Measurements from ENCODE around the gene SLX4IP.
"Not testable (repeated sequence)": the region's sequence is repeated elsewhere in the genome, so short reads cannot be mapped to it uniquely, and the experiment has no call there.

Gene SLX4IP

GRCh38 chr20:10563935-10564492, 128.9 kb downstream of the SLX4IP start:
- DNase-seq (ENCODE audit: insufficient read length, low spot score) (no peak), FAIRE-seq (no peak)

DNA sequence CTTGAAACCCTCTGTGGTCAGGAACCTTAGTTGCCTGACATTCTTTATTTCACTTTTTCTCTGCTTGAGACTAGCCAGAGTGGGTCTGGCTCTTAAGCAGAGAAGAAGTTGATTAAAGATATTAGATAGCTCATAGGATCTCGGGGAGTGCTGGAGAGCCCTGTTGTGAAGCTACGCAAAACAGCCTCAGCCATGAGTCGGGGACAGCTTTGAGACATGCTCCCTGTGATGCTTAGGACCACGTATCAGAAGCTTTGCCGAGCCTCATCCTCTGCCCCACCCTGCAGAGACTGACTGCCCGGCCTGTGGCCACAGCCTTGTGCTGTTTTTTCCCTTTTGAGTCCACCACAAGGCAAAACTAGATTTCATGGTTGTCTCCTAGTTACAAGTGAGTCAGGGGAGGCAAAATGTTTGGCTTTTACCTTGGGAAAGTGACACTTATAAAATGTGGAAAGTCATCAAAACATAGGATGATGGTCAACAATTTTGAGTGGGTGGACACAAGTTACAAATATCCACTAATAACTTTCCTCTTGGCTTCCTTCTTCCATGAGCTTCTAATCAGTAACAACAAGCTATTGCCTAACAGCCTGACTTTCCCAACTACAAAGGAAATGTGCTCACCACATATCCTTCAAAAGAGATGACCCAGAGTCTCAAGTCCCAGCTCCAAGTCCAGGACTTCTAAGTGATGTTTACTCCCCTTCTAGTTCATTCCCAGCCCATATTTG, 130.3 kb downstream of the SLX4IP start:
- no peak for FAIRE-seq
- no peak for DNase-seq (ENCODE audit: insufficient read length, low spot score)

DNA sequence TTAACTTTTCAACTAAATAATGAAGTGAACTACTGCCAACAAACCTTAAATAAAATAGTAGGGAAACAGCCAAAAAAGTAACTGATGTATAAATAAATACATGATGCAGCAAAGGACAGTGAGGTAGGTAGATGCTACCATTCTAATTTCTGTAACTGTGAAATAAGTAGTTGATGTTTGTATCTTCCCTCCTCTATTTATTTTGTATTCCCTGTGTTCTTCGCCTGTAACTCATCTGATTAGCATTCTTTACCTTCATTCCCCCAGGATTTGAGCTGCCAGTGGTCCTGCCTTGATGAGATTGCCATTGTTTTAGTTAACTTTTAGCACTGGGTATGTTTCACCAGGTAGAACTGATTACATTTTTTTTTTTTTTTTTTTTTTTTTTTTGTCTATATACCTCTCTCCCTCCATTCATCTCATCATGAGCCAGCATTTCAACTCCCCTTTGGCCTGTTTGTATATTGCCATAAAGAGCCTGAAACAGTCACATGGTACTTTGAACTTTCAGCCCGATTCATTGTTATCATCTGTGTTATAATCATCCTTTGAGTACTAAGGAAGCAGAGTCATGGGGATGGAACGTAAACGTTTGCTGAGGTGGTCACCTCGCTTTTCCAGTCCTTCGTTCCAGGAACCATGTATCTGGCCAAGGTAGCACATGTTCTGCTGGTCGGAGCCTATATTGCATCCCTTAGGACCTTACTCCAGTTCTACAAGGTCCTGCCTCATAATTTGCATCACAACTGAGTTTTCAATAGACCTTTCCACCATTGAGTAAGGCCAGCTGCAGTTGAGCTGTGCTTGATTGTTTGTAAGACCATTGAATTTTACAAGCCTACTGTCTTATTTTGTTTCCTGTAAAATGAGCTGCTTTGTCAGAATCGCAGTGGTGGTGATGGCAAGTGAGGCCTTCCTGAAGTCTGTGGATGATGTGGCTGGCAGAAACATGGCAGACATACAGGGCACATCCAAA, 131.1 kb downstream of the SLX4IP start:
- no peak for FAIRE-seq
- DNase-seq (ENCODE audit: insufficient read length, low spot score), result no peak

DNA sequence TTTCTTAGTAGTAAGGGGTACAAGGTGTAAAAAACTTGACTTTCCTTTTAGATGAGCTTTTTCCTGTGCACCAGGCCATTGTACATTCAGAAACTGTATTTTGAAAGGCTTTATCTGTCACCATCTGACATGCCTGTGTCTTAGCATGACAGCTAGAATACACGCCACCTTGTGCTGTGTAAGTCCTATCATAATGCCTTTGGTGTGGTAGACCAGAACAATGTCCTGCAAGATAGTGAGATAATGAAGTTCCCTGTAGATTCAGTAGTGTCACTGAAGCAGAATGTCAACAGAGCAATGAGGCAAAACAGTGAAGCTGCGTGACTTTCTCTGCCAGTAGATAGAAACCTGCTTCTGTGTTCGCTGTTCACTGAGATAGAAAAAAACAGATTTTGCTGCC, 132.9 kb downstream of the SLX4IP start:
- DNase-seq (ENCODE audit: insufficient read length, low spot score), result no peak
- FAIRE-seq, result no peak

GRCh38 chr20:10571313-10571815, 136.3 kb downstream of the SLX4IP start:
- FAIRE-seq (no peak), DNase-seq (ENCODE audit: insufficient read length, low spot score) (no peak)

GRCh38 chr20:10572853-10573252, 137.7 kb downstream of the SLX4IP start:
- FAIRE-seq (no peak), DNase-seq (ENCODE audit: insufficient read length, low spot score) (no peak)

DNA sequence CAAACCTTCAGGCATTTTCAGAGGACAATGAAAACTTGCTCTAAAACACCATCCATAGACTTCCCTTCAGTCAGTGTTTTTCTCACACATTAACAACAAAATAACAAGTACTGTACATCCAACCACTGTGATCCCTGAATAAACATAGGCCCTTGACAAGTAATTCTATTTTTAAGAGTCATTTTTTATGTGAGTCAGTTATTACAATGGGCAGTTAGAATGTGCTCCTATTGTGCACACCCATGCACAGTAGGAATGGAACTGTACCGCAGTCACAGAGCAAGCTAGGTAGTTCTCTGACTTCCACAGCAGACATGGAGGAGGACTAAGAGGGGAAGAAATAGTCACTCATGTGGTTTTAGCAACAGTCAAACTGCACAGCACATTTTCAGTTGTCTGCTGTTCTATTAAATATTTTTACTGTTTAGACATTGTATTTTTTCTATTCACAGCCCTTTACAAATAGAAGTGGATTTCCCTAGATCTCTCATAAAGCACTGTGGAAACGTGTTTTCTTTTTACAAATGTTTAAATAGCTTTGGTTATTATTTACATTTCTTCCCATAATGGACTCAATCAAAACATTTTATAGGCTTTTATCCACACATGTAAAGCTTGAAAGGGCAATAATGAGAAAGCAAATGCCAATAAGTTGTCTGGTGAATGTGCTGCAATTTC, 138.3 kb downstream of the SLX4IP start:
- DNase-seq (ENCODE audit: insufficient read length, low spot score), result no peak
- no peak for FAIRE-seq

- no peak for DNase-seq (ENCODE audit: insufficient read length, low spot score)
- FAIRE-seq, result no peak
Observed at GRCh38 chr20:10573951-10574339, 138.8 kb downstream of the SLX4IP start.

GRCh38 chr20:10576411-10577090, 141.4 kb downstream of the SLX4IP start:
- FAIRE-seq (no peak), DNase-seq (ENCODE audit: insufficient read length, low spot score) (no peak)

DNA sequence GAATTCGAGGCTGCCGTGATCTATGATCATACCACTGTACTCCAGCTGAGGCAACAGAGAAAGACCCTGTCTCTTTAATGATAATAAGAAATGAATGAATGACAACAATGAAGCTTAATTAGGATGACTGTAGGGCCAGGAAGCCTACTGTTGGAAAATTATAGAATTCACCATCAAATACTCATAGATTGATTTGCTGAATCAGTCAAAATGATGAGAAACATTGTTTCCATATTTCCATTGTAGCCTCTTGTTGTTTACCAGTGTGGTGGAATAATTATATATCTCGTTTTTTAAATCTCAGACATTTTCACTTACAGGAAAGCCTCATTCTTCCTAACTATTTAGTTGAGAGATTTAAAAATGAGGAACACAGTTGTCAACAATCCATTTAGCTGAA, 142.5 kb downstream of the SLX4IP start:
- FAIRE-seq (no peak), DNase-seq (ENCODE audit: insufficient read length, low spot score) (no peak)

DNA sequence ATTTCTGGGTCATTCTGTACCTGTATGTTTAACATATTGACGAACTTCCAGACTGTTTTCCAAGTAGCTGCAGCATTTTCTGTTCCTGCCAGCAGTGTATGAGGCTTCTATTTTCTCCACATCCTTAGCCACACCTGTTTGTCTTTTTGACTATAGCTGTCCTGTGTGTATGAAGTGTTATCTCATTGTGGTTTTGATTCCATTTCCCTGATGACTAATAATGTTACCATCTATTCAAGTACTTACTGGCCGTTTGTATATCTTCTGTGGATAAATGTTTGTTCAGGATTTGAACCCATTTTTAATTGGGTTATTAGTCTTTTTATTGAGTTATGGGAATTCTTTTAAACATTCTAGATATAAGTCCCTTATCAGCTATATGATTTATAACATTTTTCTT, 143.5 kb downstream of the SLX4IP start:
- DNase-seq (ENCODE audit: insufficient read length, low spot score), result peak; percentile 23
- FAIRE-seq, result peak; percentile 60

GRCh38 chr20:10579942-10580341, 144.8 kb downstream of the SLX4IP start:
- no peak for FAIRE-seq
- DNase-seq (ENCODE audit: insufficient read length, low spot score), result no peak

- DNase-seq (ENCODE audit: insufficient read length, low spot score), result no peak
- peak; percentile 69 for FAIRE-seq
Observed at GRCh38 chr20:10580700-10581099, 145.6 kb downstream of the SLX4IP start.

- FAIRE-seq (peak; percentile 87), DNase-seq (ENCODE audit: insufficient read length, low spot score) (peak; percentile 59)
Observed at GRCh38 chr20:10581823-10582222, 146.7 kb downstream of the SLX4IP start.

GRCh38 chr20:10584371-10584770, 149.3 kb downstream of the SLX4IP start:
- FAIRE-seq (no peak), DNase-seq (ENCODE audit: insufficient read length, low spot score) (no peak)

- DNase-seq (ENCODE audit: insufficient read length, low spot score) (no peak), FAIRE-seq (no peak)
Observed at GRCh38 chr20:10585308-10585707, 150.2 kb downstream of the SLX4IP start.

GRCh38 chr20:10586296-10586695, 151.2 kb downstream of the SLX4IP start:
- FAIRE-seq, result no peak
- DNase-seq (ENCODE audit: insufficient read length, low spot score), result no peak

- FAIRE-seq; DNase-seq (ENCODE audit: insufficient read length, low spot score): not testable (repeated sequence)
Observed at GRCh38 chr20:10590446-10590845, 155.3 kb downstream of the SLX4IP start.

DNA sequence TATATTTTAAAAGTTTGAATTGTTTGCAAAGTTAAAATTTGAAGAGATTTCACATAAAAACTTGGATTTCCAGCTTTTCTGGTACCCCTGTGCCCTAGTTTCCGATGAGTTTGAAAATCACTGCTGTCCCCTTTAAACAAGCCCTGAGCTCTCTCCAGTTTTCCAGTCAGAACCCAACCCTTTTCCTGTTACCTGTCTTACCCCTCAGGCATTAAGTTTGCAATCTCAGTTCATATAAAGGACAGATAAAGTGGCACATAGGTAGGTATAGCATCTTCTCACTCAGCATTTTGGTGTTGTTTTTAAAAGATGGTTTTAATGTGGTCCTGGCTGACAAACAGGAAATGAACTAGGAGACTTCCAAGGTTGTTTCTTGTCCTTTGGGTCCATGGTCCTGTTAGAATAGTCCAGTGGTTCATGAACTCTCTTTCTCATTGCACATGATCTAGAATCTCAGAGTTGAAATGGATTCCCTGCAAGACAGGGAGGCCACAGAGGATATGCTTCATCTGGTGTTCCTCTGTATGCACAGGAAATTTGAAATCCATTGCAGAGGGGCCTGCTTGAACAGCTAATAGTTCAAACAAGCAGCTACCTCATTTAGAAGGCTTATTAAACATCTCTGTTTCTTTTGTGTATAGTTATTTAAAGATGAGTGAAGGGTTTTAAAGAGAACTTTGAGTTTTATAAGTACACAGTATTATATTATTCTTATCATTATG, 156.0 kb downstream of the SLX4IP start:
- no peak for FAIRE-seq
- DNase-seq (ENCODE audit: insufficient read length, low spot score), result no peak

Data from HTR-8/SVneo (cell line).